Mesendoderm (in vitro differentiated cells): ENCODE data around the gene RNASE4.
"Not testable (repeated sequence)": the region's sequence is repeated elsewhere in the genome, so short reads cannot be mapped to it uniquely, and the experiment has no call there.

Experiments used
- DNase-seq: peaks from one replicate; pipeline ENCODE4 v3.0.0; 2013
- H2AK5ac ChIP-seq: 2 replicates; pipeline ENCODE4 v1.6.1; 2013; ENCODE audit warnings: low read length, inconsistent platforms
- H2BK120ac ChIP-seq: 2 replicates; pipeline ENCODE4 v1.6.1; 2013; ENCODE audit warnings: low read depth, mild to moderate bottlenecking, low read length, moderate library complexity, mixed read lengths
- H2BK15ac ChIP-seq: replicated peaks from 2 replicates; pipeline ENCODE4 v1.6.1; 2013; ENCODE audit warnings: low read depth, mild to moderate bottlenecking, moderate library complexity
- H2BK5ac ChIP-seq: 2 replicates; pipeline ENCODE4 v1.6.1; 2013; ENCODE audit warnings: low read length, inconsistent platforms
- H3K18ac ChIP-seq: 2 replicates; pipeline ENCODE4 v1.6.1; 2013; ENCODE audit warnings: mild to moderate bottlenecking, low read length, mixed read lengths
- H3K23ac ChIP-seq: one replicate; pipeline ENCODE4 v1.6.1; 2013; ENCODE audit warnings: low read length
- H3K27ac ChIP-seq: 2 replicates; pipeline ENCODE4 v1.5.1; 2013; ENCODE audit warnings: low read depth, mild to moderate bottlenecking, inconsistent platforms, low read length, moderate library complexity
- H3K27me3 ChIP-seq: 2 replicates; pipeline ENCODE4 v1.6.1; 2013; ENCODE audit warnings: low read length, control low read depth, mild to moderate bottlenecking, inconsistent platforms; ENCODE audit not compliant: insufficient read depth, poor library complexity
- H3K36me3 ChIP-seq: 2 replicates; pipeline ENCODE4 v1.6.1; 2013; ENCODE audit warnings: low read length, inconsistent platforms; ENCODE audit not compliant: control insufficient read depth, insufficient read depth
- H3K4ac ChIP-seq: one replicate; pipeline ENCODE4 v1.6.1; 2013; ENCODE audit warnings: low read depth, mild to moderate bottlenecking, low read length, moderate library complexity
- H3K4me1 ChIP-seq: 2 replicates; pipeline ENCODE4 v1.6.1; 2013; ENCODE audit warnings: low read depth, low read length, inconsistent platforms; ENCODE audit not compliant: control insufficient read depth
- H3K4me2 ChIP-seq: 2 replicates; pipeline ENCODE4 v1.6.1; 2013; ENCODE audit warnings: low read length
- H3K4me3 ChIP-seq: 2 replicates; pipeline ENCODE4 v1.5.1; 2013; ENCODE audit warnings: mild to moderate bottlenecking, low read length
- H3K56ac ChIP-seq: one replicate; pipeline ENCODE4 v1.6.1; 2013; ENCODE audit warnings: low read length
- H3K79me1 ChIP-seq: 2 replicates; pipeline ENCODE4 v1.6.1; 2013; ENCODE audit warnings: low read length, inconsistent platforms
- H3K79me2 ChIP-seq: 2 replicates; pipeline ENCODE4 v1.6.1; 2013; ENCODE audit warnings: mild to moderate bottlenecking, low read length; ENCODE audit not compliant: control insufficient read depth, insufficient read depth
- H3K9ac ChIP-seq: 2 replicates; pipeline ENCODE4 v1.6.1; 2013; ENCODE audit warnings: low read length, inconsistent platforms
- H4K5ac ChIP-seq: one replicate; pipeline ENCODE4 v1.6.1; 2013; ENCODE audit warnings: low read length
- H4K8ac ChIP-seq: one replicate; pipeline ENCODE4 v1.6.1; 2013; ENCODE audit warnings: low read depth, mild to moderate bottlenecking, control low read depth, low read length, moderate library complexity
- WGBS: extraction: QIAGEN DNeasy Blood & Tissue Kit; methylation state at CpG from one replicate; pipeline ENCODE4 v1.1.7; 2013; ENCODE audit warnings: low lambda C conversion rate, missing lambda C conversion rate; ENCODE audit not compliant: insufficient coverage; ENCODE audit errors: extremely low coverage; 5-methylcytosine and 5-hydroxymethylcytosine counted together

RNASE4 gene

DNA sequence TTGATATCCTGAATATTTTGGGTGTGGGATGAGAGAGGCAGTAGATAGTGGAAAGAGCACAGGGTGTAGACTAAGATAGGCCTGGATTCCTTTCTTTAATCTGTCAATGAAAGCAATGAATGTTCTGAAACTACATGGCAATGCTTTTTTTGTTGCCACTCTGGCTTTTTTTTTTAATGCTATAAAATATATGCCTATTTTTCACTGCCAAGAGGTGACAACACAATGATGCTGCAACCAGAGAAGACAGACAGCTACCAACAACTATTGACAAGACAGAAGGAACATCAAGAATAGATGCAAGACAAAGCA lies 13.6 kb downstream of the RNASE4 start:
- DNase-seq: no peak
- Histone ChIP-seq H3K23ac (no peak overlapping the region), H3K9ac (no peak overlapping the region), H3K56ac (no peak overlapping the region), H2BK5ac (no peak overlapping the region), H2AK5ac (no peak overlapping the region), H3K27me3 (no peaks in the 10 kb centered on the region), H3K36me3 (no peaks in the 10 kb centered on the region), H3K4me1 (no peaks in the 10 kb centered on the region), H3K27ac (no peak overlapping the region), H3K79me2 (no peaks in the 10 kb centered on the region), H3K4me3 (no peak overlapping the region), H3K79me1 (no peaks in the 10 kb centered on the region), H4K8ac (no peak overlapping the region), H3K18ac (no peak overlapping the region), H3K4ac (no peak overlapping the region), H2BK15ac (no peak overlapping the region), H2BK120ac (no peak overlapping the region), H4K5ac (no peak overlapping the region), H3K4me2 (no peak overlapping the region)

DNA sequence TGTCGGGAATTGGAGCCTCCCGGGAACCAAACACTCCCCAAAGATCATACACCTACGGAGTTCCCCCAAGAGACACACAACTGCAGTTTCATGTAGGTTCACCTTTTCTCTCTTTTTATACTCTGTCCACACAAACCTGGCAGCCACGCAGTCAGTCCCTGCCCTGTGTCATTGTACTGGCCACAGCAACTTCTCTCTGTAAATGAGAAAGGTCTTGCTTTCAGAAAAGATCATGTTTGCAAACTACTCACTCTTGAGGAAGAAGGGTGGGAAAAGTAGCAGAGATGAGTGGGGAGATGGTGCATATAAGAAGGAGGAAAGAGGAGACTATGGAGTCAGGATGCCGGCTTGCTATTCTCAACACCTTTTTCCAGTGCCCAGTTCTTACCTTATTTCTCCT lies 14.6 kb downstream of the RNASE4 start:
- no peak for DNase-seq
- no peak overlapping the region for H3K4me3 ChIP-seq

DNA sequence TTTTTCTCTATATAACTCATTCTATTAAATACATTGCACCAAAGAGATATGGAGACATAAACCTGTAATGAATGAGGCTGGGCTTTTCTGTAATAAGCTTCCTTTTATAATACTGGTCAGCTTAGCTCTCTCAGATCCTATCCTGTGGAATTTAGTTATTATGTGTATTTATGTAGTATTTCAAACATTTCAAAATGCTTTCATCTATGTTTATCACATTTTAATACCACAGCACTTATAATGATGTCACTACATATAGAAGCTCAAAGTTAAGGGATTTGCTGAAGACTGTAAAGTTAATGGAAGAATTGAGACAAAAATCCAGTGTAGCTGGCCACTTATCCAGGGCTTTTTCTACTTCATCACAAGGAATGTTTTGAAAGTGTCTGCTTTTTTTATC lies 15.6 kb downstream of the RNASE4 start:
- Histone ChIP-seq H3K4me1 (no peaks in the 10 kb centered on the region), H2BK15ac (no peak overlapping the region), H4K5ac (no peak overlapping the region), H3K79me1 (no peaks in the 10 kb centered on the region), H4K8ac (no peak overlapping the region), H3K4me3 (no peak overlapping the region), H3K36me3 (no peaks in the 10 kb centered on the region), H3K27ac (no peak overlapping the region), H3K79me2 (no peaks in the 10 kb centered on the region), H3K4ac (no peak overlapping the region), H3K56ac (no peak overlapping the region), H2BK120ac (no peak overlapping the region), H3K23ac (no peak overlapping the region), H3K27me3 (no peaks in the 10 kb centered on the region), H3K18ac (no peak overlapping the region), H2BK5ac (no peak overlapping the region), H2AK5ac (no peak overlapping the region), H3K9ac (no peak overlapping the region), H3K4me2 (no peak overlapping the region)
- no peak for DNase-seq

More for the DNA sequence above, 14.6 kb downstream of the RNASE4 start:
- no peaks in the 10 kb centered on the region for H3K79me2 ChIP-seq
- no peak overlapping the region for H3K27ac ChIP-seq
- no peak overlapping the region for H3K18ac ChIP-seq
- H2BK120ac ChIP-seq: no peak overlapping the region
- no peaks in the 10 kb centered on the region for H3K27me3 ChIP-seq
- no peak overlapping the region for H2BK15ac ChIP-seq
- H4K5ac ChIP-seq: no peak overlapping the region
- no peaks in the 10 kb centered on the region for H3K79me1 ChIP-seq
- WGBS: no CpG with 5 or more reads among the region's 5 CpGs
- H3K36me3 ChIP-seq: no peaks in the 10 kb centered on the region
- no peak overlapping the region for H3K56ac ChIP-seq
- no peak overlapping the region for H3K9ac ChIP-seq
- H4K8ac ChIP-seq: no peak overlapping the region
- no peak overlapping the region for H3K4me2 ChIP-seq
- H2BK5ac ChIP-seq: no peak overlapping the region
- no peak overlapping the region for H2AK5ac ChIP-seq
- H3K23ac ChIP-seq: no peak overlapping the region
- no peaks in the 10 kb centered on the region for H3K4me1 ChIP-seq
- H3K4ac ChIP-seq: no peak overlapping the region

DNA sequence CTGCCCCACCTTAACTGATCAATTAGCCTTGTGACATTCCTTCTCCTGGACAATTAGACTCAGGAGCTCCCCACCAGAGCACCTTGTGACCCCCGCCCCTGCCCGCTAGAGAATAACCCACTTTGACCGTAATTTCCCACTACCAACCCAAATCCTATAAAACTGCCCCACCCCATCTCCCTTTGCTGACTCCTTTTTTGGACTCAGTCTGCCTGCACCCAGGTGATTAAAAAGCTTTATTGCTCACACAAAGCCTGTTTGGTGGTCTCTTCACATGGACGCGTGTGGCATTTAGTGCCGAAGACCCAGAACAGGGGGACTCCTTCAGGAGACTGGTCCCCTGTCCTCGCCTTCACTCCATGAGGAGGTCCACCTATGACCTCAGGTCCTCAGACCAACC lies 16.6 kb downstream of the RNASE4 start:
- H3K56ac ChIP-seq, H3K79me2 ChIP-seq, H3K4me2 ChIP-seq, H4K8ac ChIP-seq, H2BK120ac ChIP-seq, H3K27ac ChIP-seq, H4K5ac ChIP-seq, H3K4ac ChIP-seq, H2BK15ac ChIP-seq, H3K27me3 ChIP-seq, DNase-seq, H2BK5ac ChIP-seq, H3K4me1 ChIP-seq, H3K9ac ChIP-seq, H3K36me3 ChIP-seq, H2AK5ac ChIP-seq, H3K18ac ChIP-seq, H3K4me3 ChIP-seq, H3K79me1 ChIP-seq, H3K23ac ChIP-seq: not testable (repeated sequence)
- no CpG with 5 or more reads among the region's 7 CpGs for WGBS

DNA sequence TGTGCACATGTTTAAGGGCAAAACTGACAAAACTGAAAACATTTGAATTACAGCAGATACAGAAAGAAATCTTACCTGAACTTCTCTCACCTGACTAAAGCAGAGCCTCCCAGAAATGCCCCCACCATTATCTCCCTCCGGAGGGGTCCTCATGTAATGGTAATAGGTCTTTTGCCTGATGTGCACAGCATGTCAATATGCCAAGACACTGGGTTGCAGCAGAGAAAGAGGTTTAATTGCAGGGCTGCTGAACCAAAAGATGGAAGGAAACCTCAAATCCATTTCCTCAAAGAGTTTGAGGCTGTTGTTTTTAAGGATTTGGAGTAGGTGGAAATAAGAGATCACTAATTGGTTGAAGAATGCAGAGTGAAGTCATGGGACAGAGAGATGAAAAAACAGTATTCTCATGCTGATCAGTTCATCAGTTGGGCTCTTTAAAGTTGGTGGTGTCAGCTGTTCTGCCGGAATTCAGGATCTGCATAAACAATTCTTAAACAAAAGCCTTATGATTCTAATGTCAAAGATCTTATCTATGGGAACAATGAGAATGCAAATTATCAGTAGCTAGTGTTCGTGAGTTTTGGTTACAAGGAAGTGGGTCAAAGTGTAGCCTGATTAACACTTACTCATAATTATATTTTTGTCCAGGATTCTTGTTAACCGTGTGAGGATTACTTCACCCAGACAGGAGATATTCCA lies 22.4 kb downstream of the RNASE4 start:
- no peak overlapping the region for H3K23ac ChIP-seq
- H2BK5ac ChIP-seq: no peak overlapping the region
- no peak overlapping the region for H3K9ac ChIP-seq
- H4K8ac ChIP-seq: no peak overlapping the region
- H2AK5ac ChIP-seq: no peak overlapping the region
- H3K27ac ChIP-seq: no peak overlapping the region
- no peak overlapping the region for H4K5ac ChIP-seq
- no peak overlapping the region for H2BK15ac ChIP-seq
- H2BK120ac ChIP-seq: no peak overlapping the region
- no peaks in the 10 kb centered on the region for H3K36me3 ChIP-seq
- H3K4ac ChIP-seq: no peak overlapping the region
- no peak overlapping the region for H3K56ac ChIP-seq
- H3K4me1 ChIP-seq: peaks cover 3% of the 10 kb centered on the region
- DNase-seq: no peak
- WGBS: no CpG with 5 or more reads among the region's 4 CpGs
- no peaks in the 10 kb centered on the region for H3K27me3 ChIP-seq
- no peaks in the 10 kb centered on the region for H3K79me2 ChIP-seq
- no peak overlapping the region for H3K4me3 ChIP-seq
- no peak overlapping the region for H3K18ac ChIP-seq
- H3K79me1 ChIP-seq: no peaks in the 10 kb centered on the region
- H3K4me2 ChIP-seq: no peak overlapping the region

DNA sequence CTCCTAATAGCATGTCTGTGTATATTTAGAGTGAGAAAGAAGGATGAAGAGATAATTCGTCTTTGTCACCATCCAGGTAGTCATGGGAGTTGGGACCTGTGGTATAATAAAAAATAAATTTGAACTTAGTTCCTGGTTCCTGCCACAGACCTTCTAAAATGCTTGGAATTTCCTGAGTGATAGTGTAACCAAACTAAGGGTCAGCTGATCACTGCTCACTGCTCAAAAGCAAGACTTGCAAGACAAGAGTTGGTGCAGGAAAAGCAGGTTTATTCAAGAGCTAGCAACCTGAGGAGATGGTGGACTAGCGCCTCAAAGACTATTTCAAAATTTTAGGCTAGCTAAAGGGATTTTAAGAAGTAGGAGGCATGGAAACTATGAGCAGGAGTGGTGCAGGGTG lies 23.3 kb downstream of the RNASE4 start:
- no CpG with 5 or more reads among the region's 2 CpGs for WGBS
- H3K27ac ChIP-seq: no peak overlapping the region

More for the DNA sequence above, 23.3 kb downstream of the RNASE4 start:
- Histone ChIP-seq H3K4ac (no peak overlapping the region), H3K36me3 (no peaks in the 10 kb centered on the region), H3K79me2 (no peaks in the 10 kb centered on the region), H3K56ac (no peak overlapping the region), H3K4me2 (no peak overlapping the region), H3K79me1 (no peaks in the 10 kb centered on the region), H3K4me1 (peaks cover 3% of the 10 kb centered on the region), H3K27me3 (no peaks in the 10 kb centered on the region), H2BK120ac (no peak overlapping the region), H3K9ac (no peak overlapping the region), H3K18ac (no peak overlapping the region), H2AK5ac (no peak overlapping the region), H2BK15ac (no peak overlapping the region), H3K23ac (no peak overlapping the region), H4K8ac (no peak overlapping the region), H3K4me3 (no peak overlapping the region), H4K5ac (no peak overlapping the region), H2BK5ac (no peak overlapping the region)
- DNase-seq: no peak
